Testis (tissue), 2 donors: ENCODE data around the gene SEZ6L.

Experiments
- POLR2A ChIP-seq: fragments of 450-650 bp; IDR thresholded peaks from one replicate; pipeline ENCODE4 v1.6.1; 2017; ENCODE audit warnings: antibody characterized with exemption, mild to moderate bottlenecking, moderate library complexity
- TF ChIP-seq, protein P1 (sequence below), 3 experiments: fragments of 450-650 bp in 2 of 3; fragments of 200-600 bp in 1 of 3; sonication (generic) in 1 of 3; IDR thresholded peaks; one replicate each; pipeline ENCODE4 v1.5.1; 2016 to 2019; ENCODE audit warnings: antibody characterized with exemption in 3 of 3, mild to moderate bottlenecking in 2 of 3, moderate library complexity in 1 of 3

DNA sequence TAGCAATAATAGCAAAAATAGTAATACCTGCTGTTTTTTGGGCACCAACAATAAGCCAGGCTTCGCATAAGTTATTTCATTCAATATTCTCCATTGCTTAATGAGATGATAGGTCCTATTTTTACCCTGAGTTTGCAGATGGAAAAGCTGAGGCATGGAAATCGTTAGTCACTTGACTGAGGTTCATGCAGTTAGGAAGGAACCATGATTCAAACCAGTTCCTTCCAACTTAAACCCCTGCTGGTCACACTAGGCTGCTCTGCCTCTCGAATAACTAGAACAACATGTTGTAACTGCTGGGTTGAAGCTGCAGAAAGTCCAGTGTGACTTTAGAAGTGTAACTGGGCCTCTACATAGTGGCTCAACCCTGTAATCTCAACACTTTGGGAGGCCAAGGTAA, 69.3 kb downstream of the SEZ6L start:
- TF ChIP-seq, protein P1, sequence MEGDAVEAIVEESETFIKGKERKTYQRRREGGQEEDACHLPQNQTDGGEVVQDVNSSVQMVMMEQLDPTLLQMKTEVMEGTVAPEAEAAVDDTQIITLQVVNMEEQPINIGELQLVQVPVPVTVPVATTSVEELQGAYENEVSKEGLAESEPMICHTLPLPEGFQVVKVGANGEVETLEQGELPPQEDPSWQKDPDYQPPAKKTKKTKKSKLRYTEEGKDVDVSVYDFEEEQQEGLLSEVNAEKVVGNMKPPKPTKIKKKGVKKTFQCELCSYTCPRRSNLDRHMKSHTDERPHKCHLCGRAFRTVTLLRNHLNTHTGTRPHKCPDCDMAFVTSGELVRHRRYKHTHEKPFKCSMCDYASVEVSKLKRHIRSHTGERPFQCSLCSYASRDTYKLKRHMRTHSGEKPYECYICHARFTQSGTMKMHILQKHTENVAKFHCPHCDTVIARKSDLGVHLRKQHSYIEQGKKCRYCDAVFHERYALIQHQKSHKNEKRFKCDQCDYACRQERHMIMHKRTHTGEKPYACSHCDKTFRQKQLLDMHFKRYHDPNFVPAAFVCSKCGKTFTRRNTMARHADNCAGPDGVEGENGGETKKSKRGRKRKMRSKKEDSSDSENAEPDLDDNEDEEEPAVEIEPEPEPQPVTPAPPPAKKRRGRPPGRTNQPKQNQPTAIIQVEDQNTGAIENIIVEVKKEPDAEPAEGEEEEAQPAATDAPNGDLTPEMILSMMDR (IDR thresholded peaks at IDR 0.05): no peak
- no peak for TF ChIP-seq POLR2A
